Measurements from ENCODE around the gene USP11. TPM values are rescaled to one million over a fixed set of nuclear protein-coding genes. Genes with fewer than 3 reads are reported as not detected.
A peak's percentile ranks its signal among the peaks of the same experiment; 100 is the strongest.

The USP11 gene
- total and polyA plus RNA-seq, 2 experiments from 2014 or later, result 64.2 to 65.1 TPM

- peaks cover 8% of the 10 kb centered on the region for H4K20me1 ChIP-seq (replicated peaks; ENCODE audit: insufficient read depth)
- no peaks in the 10 kb centered on the region for H3F3A ChIP-seq (replicated peaks; ENCODE audit: low read depth)
- Mint-ChIP-seq H3K4me1 (peaks cover 41% of the 10 kb centered on the region), H3K4me3 (peak overlapping the region; percentile 30; the same call in 1 of the 3 replicates), H3K36me3 (ENCODE audit: low read depth) (peaks cover 91% of the 10 kb centered on the region), H3K27ac (peak overlapping the region; percentile 74; the same call in 1 of the 2 replicates), H3K27me3 (ENCODE audit: insufficient read depth, low read depth, poor library complexity) (peaks cover 23% of the 10 kb centered on the region), H3K9me3 (no peaks in the 10 kb centered on the region)
- no peak for ATAC-seq
- H3K27me3 ChIP-seq (ENCODE audit: insufficient read depth), result no peaks in the 10 kb centered on the region
- H3K79me2 ChIP-seq (replicated peaks; ENCODE audit: insufficient read depth), result peaks cover 44% of the 10 kb centered on the region
- no peak for TF ChIP-seq EZH2 (IDR thresholded peaks at IDR 0.05; ENCODE audit: low read depth, unreplicated experiment)
- TF ChIP-seq ZNF114 (CRISPR knock-in tag; IDR thresholded peaks at IDR 0.05), result no peak
- TF ChIP-seq ZNF462 (CRISPR knock-in tag; IDR thresholded peaks at IDR 0.05), result no peak
- no peak for TF ChIP-seq REST (IDR thresholded peaks at IDR 0.05; ENCODE audit: unreplicated experiment)
- no peak for TF ChIP-seq CTCF (conservative IDR thresholded peaks at IDR 0.05; ENCODE audit: low read depth in 2 of 2)
- no peak for TF ChIP-seq POLR2AphosphoS5 (IDR thresholded peaks at IDR 0.05; ENCODE audit: low read depth)
- TF ChIP-seq CREB1 (CRISPR knock-in tag; IDR thresholded peaks at IDR 0.05; ENCODE audit: low read depth), result no peak
- TF ChIP-seq NANOG (IDR thresholded peaks at IDR 0.05; ENCODE audit: borderline replicate concordance), result no peak
- no peak for TF ChIP-seq STAT1 (IDR thresholded peaks at IDR 0.05; ENCODE audit: unreplicated experiment)
- no peak for TF ChIP-seq ZNF331 (CRISPR knock-in tag; IDR thresholded peaks at IDR 0.05; ENCODE audit: low read depth)
- TF ChIP-seq ETS1 (IDR thresholded peaks at IDR 0.05), result no peak
- no peak for TF ChIP-seq EZH2phosphoT487 (IDR thresholded peaks at IDR 0.05; ENCODE audit: unreplicated experiment)
- no peak for TF ChIP-seq JUNB (IDR thresholded peaks at IDR 0.05; ENCODE audit: unreplicated experiment)
- no peak overlapping the region for H3K4me3 ChIP-seq
- no peak overlapping the region for H3K4me2 ChIP-seq
- H3K4me1 ChIP-seq (ENCODE audit: insufficient read depth), result peaks cover 22% of the 10 kb centered on the region
- H3K9me2 ChIP-seq (ENCODE audit: insufficient read depth), result no peaks in the 10 kb centered on the region
- no peak for DNase-seq (ENCODE audit: low spot score)
- peak overlapping the region; percentile 59; the same call in 1 of the 2 replicates for H3K27ac ChIP-seq (ENCODE audit: low read depth)
- peaks cover 19% of the 10 kb centered on the region for H3K36me3 ChIP-seq (ENCODE audit: insufficient read depth)
- no peak overlapping the region for H2AFZ ChIP-seq
Observed at GRCh38 chrX:47198687-47199080, 34.1 kb upstream of the USP11 start.
